ENCODE data around the gene ETV6. TPM values are rescaled to one million over a fixed set of nuclear protein-coding genes. Genes with fewer than 3 reads are reported as not detected.

The ETV6 gene
- total RNA-seq, 1 experiment from 2014 or later = 19.3 TPM

DNA sequence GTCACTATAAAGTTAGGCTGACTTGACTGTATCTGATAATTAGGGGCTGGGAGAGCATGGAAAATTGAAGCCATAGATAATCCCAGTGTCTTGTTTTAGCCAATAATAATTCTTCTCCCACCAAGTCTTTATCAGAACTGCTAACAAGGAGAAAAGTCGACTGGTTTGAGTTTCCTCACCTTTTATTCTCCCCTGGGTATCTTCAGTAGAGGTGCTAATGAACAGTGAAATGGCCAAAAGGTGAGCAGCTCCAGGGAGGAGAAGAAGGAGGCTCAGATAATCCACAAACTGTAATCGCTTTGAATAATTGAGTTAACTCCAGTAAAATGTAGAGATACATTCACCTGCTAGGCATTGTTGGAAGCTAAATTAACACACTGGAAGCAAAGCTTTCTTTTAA lies 72.6 kb downstream of the ETV6 start:
- H3K4me3 Mint-ChIP-seq (ENCODE audit: unreplicated experiment) = no peak overlapping the region
- TF ChIP-seq, protein P1, sequence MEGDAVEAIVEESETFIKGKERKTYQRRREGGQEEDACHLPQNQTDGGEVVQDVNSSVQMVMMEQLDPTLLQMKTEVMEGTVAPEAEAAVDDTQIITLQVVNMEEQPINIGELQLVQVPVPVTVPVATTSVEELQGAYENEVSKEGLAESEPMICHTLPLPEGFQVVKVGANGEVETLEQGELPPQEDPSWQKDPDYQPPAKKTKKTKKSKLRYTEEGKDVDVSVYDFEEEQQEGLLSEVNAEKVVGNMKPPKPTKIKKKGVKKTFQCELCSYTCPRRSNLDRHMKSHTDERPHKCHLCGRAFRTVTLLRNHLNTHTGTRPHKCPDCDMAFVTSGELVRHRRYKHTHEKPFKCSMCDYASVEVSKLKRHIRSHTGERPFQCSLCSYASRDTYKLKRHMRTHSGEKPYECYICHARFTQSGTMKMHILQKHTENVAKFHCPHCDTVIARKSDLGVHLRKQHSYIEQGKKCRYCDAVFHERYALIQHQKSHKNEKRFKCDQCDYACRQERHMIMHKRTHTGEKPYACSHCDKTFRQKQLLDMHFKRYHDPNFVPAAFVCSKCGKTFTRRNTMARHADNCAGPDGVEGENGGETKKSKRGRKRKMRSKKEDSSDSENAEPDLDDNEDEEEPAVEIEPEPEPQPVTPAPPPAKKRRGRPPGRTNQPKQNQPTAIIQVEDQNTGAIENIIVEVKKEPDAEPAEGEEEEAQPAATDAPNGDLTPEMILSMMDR (IDR thresholded peaks at IDR 0.05; ENCODE audit: unreplicated experiment) = no peak
- no peaks in the 10 kb centered on the region for H3K27me3 Mint-ChIP-seq (ENCODE audit: insufficient read depth, unreplicated experiment)
- peaks cover 10% of the 10 kb centered on the region for H3K36me3 Mint-ChIP-seq (ENCODE audit: insufficient read depth, unreplicated experiment)
- no peak for DNase-seq (ENCODE audit: unreplicated experiment)
- ChIA-PET CTCF (interaction anchor here (0.6 kb wide), 1 partner anchor 21 kb away, joined by 3 read pairs; no protein-coding TSS in a partner anchor), POLR2A (no interaction called here)
- no peaks in the 10 kb centered on the region for H3K9me3 Mint-ChIP-seq (ENCODE audit: unreplicated experiment)
- no peak overlapping the region for H3K27ac Mint-ChIP-seq (ENCODE audit: low read depth, unreplicated experiment)
- intact Hi-C loops (cut with micrococcal nuclease) = no loop called here
- BruUV-seq (replicated peaks) = no TSS peak
- peaks cover 19% of the 10 kb centered on the region for H3K4me1 Mint-ChIP-seq (ENCODE audit: insufficient read depth, unreplicated experiment)

DNA sequence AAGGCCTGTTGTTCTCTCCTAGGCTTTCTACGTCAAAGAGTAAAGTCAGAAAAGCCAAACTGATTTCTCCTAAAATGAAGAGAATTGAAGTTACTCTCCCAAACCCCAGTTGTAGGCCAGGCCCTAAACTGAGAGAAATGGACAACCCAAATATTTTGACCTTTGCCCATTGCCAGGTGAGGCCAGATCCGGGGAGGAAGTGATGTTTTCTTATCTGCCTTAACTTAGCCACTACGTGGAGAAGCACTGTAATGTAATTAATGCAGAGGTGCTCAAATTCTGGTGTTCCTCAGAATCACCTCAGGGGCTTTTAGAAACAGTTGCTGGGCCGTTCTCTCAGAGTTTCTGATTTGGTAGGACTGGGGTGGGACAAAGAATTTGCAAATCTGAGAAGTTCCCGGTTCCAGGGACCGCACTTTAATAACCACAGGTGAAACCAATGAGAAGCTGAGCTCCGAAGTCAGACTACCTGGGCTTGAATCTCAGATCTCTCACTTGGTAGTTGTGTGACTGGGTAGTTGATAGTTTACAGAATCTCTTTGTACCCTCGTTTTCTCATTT lies 73.2 kb downstream of the ETV6 start:
- TF ChIP-seq, protein P1 (IDR thresholded peaks at IDR 0.05; ENCODE audit: unreplicated experiment) = no peak
- H3K36me3 Mint-ChIP-seq (ENCODE audit: insufficient read depth, unreplicated experiment) = peaks cover 10% of the 10 kb centered on the region
- CTCF ChIA-PET = no interaction called here
- H3K4me1 Mint-ChIP-seq (ENCODE audit: insufficient read depth, unreplicated experiment) = peaks cover 17% of the 10 kb centered on the region
- no peaks in the 10 kb centered on the region for H3K27me3 Mint-ChIP-seq (ENCODE audit: insufficient read depth, unreplicated experiment)
- H3K27ac Mint-ChIP-seq (ENCODE audit: low read depth, unreplicated experiment) = no peak overlapping the region
- DNase-seq (ENCODE audit: unreplicated experiment) = no peak
- POLR2A ChIA-PET = interaction anchor here (0.5 kb wide), 1 partner anchor 28 kb away, joined by 3 read pairs; no protein-coding TSS in a partner anchor
- H3K4me3 Mint-ChIP-seq (ENCODE audit: unreplicated experiment) = no peak overlapping the region
- intact Hi-C loops (cut with micrococcal nuclease) = no loop called here
- H3K9me3 Mint-ChIP-seq (ENCODE audit: unreplicated experiment) = no peaks in the 10 kb centered on the region
- no TSS peak for BruUV-seq (replicated peaks)

DNA sequence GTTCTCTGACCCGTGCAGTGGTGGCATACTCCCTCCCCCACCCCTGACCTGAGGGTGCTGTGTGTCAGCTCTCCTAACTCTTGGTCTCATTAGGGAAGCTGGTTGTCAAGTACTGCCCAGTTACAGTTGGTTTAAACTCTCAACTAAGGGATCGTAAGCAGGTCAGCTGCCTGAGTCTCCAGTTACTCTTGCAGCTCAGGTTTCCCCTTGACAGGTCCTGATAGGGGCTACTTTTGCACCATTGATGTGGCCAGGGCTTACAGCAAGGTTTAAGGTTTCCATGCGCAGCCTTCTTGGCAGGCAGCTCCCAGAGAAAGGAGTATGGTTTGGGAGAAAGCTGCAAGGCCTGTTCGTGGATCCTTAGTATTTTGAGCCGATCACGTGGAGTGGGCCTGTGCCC lies 74.5 kb downstream of the ETV6 start:
- ChIA-PET CTCF (no interaction called here), POLR2A (no interaction called here)
- BruUV-seq (replicated peaks) = no TSS peak
- Mint-ChIP-seq H3K27ac (ENCODE audit: low read depth, unreplicated experiment) (no peak overlapping the region), H3K27me3 (ENCODE audit: insufficient read depth, unreplicated experiment) (no peaks in the 10 kb centered on the region), H3K4me1 (ENCODE audit: insufficient read depth, unreplicated experiment) (peaks cover 11% of the 10 kb centered on the region), H3K4me3 (ENCODE audit: unreplicated experiment) (no peak overlapping the region), H3K36me3 (ENCODE audit: insufficient read depth, unreplicated experiment) (peaks cover 6% of the 10 kb centered on the region), H3K9me3 (ENCODE audit: unreplicated experiment) (no peaks in the 10 kb centered on the region)
- TF ChIP-seq, protein P1 (IDR thresholded peaks at IDR 0.05; ENCODE audit: unreplicated experiment) = no peak
- DNase-seq (ENCODE audit: unreplicated experiment) = no peak
- intact Hi-C loops (cut with micrococcal nuclease) = no loop called here

DNA sequence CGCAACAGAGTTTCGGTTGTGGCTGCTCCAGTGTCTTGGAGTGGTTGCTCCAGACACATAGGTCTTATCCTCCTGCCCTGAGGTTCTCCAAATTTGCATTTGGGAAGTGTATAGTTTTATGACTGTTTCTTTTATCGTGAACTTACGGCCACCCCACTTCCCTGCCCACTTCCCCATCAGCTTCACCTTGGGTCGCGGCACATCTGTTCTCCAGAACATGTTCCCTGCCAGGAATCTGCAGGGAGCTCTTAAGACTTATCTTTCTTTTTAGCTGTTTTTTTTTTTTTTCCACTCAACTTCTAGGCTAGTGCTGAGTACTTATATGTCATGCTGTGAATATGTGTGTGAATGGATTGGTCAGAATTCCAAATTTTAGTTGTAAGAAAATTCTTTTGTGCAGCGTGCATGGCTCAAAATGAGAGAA lies 75.4 kb downstream of the ETV6 start:
- H3K4me1 Mint-ChIP-seq (ENCODE audit: insufficient read depth, unreplicated experiment) = peaks cover 7% of the 10 kb centered on the region
- TF ChIP-seq, protein P1 (IDR thresholded peaks at IDR 0.05; ENCODE audit: unreplicated experiment) = no peak
- H3K4me3 Mint-ChIP-seq (ENCODE audit: unreplicated experiment) = no peak overlapping the region
- no peak for DNase-seq (ENCODE audit: unreplicated experiment)
- intact Hi-C loops (cut with micrococcal nuclease) = no loop called here
- ChIA-PET CTCF (interaction anchor here (0.6 kb wide), 1 partner anchor 172 kb away, joined by 3 read pairs; no protein-coding TSS in a partner anchor), POLR2A (no interaction called here)
- peaks cover 6% of the 10 kb centered on the region for H3K36me3 Mint-ChIP-seq (ENCODE audit: insufficient read depth, unreplicated experiment)
- no peaks in the 10 kb centered on the region for H3K9me3 Mint-ChIP-seq (ENCODE audit: unreplicated experiment)
- BruUV-seq (replicated peaks) = no TSS peak
- no peak overlapping the region for H3K27ac Mint-ChIP-seq (ENCODE audit: low read depth, unreplicated experiment)
- H3K27me3 Mint-ChIP-seq (ENCODE audit: insufficient read depth, unreplicated experiment) = no peaks in the 10 kb centered on the region

All from MCF 10A (cell line).